GM12865 (cell line): ENCODE data around the gene ETV6.

ENCODE experiments used
- DNase-seq: peaks from one replicate; pipeline ENCODE4 v3.0.0; 2010; ENCODE audit warnings: low read depth
- H3K4me3 ChIP-seq: 2 replicates; pipeline ENCODE4 v1.5.1; 2011; ENCODE audit warnings: mild to moderate bottlenecking, low read depth, low read length, control low read depth
- CTCF ChIP-seq: IDR thresholded peaks from 2 replicates; pipeline ENCODE4 v1.5.1; 2011; ENCODE audit warnings: low read length, control low read depth, low read depth, inconsistent platforms; ENCODE audit not compliant: insufficient read depth; ENCODE audit errors: missing control alignments

ETV6 gene

GRCh38 chr12:11794751-11795150 lies 145.3 kb downstream of the ETV6 start:
- no peak for TF ChIP-seq CTCF
- no peak overlapping the region for H3K4me3 ChIP-seq
- DNase-seq = no peak

- DNase-seq = no peak
- no peak overlapping the region for H3K4me3 ChIP-seq
- TF ChIP-seq CTCF = no peak
Measured at GRCh38 chr12:11795192-11795912, 145.9 kb downstream of the ETV6 start.

DNA sequence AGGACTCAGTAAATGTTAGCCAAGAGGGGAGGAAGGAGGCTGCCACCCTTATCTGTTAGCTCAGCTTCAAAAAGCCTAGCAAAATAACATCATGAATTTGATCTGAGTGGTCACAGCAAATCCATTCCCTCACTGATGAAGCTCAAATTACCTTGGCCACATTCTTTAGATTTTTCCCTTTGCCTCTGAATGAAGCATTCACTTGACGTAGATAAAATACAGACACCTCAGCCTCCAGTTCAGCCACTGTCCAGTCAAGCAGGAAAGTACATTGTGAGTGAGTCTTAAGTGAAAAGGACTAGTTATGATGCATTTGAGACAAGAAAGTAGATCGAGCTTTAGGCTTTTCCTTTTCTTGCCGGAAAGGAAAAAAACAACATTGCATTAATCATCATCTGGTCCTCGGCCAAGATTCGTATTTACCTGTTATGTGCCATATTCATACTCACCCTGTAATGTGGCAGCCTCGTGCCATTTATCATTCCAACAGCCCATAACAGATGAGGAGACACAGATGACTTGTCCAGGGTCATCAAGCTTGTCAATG lies 146.5 kb downstream of the ETV6 start:
- no peak for DNase-seq
- no peak for TF ChIP-seq CTCF
- H3K4me3 ChIP-seq = no peak overlapping the region

- TF ChIP-seq CTCF = no peak
- DNase-seq = no peak
- H3K4me3 ChIP-seq = no peak overlapping the region
Measured at GRCh38 chr12:11797317-11797913, 147.9 kb downstream of the ETV6 start.

DNA sequence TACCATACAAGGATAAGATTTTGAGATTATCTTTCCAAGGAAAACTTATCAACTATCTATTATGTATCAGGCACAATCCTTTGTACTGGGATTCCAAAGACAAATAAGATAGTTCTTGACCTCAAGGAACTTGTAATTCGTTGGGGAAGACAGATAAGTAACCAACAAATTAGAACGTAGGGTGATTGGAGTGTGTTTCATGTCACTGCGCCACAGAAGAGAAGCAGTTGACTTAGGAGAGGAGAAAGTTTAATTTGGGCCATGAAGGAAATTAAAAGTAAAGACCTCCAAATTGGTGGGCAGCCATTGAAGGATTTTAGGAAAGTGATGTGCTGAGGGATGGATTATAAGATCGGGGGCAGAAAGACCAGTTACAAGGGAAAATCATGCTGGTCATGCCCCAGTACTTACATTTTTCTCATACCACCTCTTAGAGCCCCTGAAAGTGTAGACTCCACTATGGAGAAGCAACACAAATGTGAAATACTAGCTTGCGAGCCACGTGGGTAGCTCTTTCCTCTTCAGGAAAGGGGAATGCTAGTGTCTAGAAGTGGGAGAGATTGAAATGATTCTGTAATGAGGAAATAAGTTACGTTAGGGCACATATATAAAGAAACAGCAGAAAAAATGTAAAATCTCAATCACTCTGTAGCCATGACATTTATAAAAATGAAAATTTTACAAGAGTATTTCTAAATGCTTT lies 148.7 kb downstream of the ETV6 start:
- H3K4me3 ChIP-seq = no peak overlapping the region
- DNase-seq = no peak
- TF ChIP-seq CTCF = no peak

DNA sequence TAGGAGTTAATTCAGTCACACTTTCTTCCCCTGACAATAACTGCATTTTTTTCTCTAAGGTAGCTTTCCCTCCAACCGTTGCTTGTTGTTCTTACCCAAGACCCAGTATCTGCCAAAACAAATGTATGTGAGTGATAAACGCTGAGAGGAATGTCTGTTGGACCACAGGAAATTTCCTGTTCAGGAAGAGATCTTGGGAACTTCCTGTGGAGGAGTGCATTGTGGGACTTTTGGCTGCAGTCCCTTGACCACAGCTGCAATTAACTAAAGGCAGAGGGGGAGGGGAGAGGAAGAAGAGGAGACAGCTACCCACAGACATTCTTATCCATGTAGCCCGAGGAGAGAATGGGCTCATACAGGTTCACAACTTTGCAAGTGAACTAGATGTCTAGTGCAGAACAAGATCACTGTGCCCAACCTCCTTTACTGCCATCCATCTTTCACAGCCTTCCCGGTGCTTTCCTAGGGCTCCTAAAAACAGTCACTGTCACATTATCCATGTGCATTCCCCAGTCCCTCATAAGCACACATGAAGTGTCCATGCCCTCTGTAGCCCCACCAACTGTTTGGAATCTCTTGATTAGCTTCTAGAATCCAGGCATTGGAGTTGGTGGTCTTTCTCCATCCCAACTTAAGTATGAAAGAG lies 149.5 kb downstream of the ETV6 start:
- H3K4me3 ChIP-seq = no peak overlapping the region
- DNase-seq = no peak
- no peak for TF ChIP-seq CTCF
